ENCODE results near the gene FAM216B.

FAM216B gene

DNA sequence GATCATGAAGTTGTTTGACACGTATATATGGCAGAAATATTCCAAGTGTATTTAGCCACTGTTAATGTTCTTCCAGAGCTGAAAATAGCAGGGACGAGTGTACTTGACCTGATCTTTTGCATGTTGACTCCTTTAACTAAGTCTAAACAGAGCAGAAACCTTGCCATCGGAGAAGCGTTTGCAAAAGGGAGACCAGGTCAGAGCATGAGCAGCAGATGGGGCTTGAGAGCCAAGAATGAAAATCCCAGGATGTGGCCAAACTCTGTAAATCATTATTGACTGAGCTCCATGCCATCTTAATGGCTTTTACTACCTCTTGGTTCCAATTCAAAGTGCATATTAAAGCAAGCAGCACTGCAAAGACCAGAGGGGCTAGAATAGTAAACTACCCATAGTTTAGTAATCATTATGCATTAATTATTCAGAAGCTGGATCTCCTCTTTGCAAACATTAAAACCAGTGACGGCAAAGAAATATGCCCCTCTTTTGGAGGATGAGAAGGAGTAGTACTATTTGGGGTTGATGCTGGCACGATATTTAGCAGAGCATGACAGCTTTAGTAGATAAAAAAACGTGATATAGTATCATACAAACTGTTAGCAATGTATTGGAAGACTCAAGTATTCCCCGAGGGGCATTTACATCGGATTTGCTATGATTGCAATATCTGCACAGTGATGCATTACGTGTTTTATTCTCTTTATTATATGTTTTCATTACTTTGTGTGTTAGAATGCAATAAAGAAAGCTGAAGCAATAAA is 55.7 kb downstream of the FAM216B start:
- no peak for DNase-seq (ENCODE audit: low read depth in 2 of 2)

Measured in stimulated activated CD4-positive, alpha-beta T cell treated with anti-CD3 and anti-CD28 coated beads, Interleukin-1b, Interleukin-23, amount 100 ng/mL, for 1 hour (primary cell).